ENCODE results near the gene PGS1.

PGS1 gene

DNA sequence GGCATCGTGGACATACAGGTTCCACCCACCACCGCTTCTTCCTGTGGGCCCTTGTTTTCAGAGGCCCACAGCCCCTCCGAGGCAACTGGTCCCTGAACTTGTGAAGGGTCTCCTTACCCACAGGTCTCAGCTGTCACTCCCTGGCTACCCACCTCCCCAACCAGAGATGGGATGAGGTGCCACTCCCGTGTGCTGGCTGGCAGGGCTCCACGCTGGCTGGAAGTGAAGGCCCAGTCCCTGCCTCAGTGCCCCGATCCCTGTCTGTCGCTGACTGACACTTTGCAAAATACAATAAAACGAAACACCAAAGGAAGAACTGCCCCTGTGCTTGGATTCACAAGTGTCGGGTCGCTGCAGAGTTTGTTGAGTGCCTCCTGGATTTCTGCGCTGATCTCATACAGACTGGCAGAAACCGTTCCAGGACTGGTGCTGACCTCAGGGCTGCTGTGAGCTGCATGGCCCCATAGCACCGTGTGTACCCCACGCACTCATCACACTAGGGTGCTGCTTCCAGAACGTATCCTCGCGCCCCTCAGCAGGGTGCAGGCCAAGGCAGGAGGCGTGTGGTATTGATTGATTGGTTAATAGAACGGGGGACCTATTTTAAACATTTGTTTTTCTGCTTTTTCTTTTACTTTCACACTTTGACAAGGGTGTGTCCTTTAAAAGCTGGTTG lies 57.0 kb downstream of the PGS1 start:
- Histone ChIP-seq H3K9ac (ENCODE audit: low read length) (no peak overlapping the region), H3K4me3 (ENCODE audit: low read depth in 1 of 2, low read length in 2 of 2) (no peak overlapping the region), H3K4me1 (ENCODE audit: insufficient read depth, low read length) (peaks cover 5% of the 10 kb centered on the region), H3K36me3 (ENCODE audit: insufficient read depth, low read length) (no peaks in the 10 kb centered on the region), H3K27me3 (ENCODE audit: control insufficient read depth in 1 of 2, insufficient read depth in 2 of 2, low read length in 2 of 2) (peaks cover 0 to 5% of the 10 kb centered on the region in 2 donors), H3K27ac (ENCODE audit: low read depth, low read length) (no peak overlapping the region), H3K9me3 (ENCODE audit: low read length) (no peaks in the 10 kb centered on the region)

- Histone ChIP-seq H3K9ac (ENCODE audit: low read length) (no peak overlapping the region), H3K27me3 (ENCODE audit: control insufficient read depth in 1 of 2, insufficient read depth in 2 of 2, low read length in 2 of 2) (peaks cover 0 to 5% of the 10 kb centered on the region in 2 donors), H3K27ac (ENCODE audit: low read depth, low read length) (no peak overlapping the region), H3K9me3 (ENCODE audit: low read length) (no peaks in the 10 kb centered on the region), H3K36me3 (ENCODE audit: insufficient read depth, low read length) (no peaks in the 10 kb centered on the region), H3K4me3 (ENCODE audit: low read depth in 1 of 2, low read length in 2 of 2) (no peak overlapping the region), H3K4me1 (ENCODE audit: insufficient read depth, low read length) (peaks cover 5% of the 10 kb centered on the region)
Measured at GRCh38 chr17:78437508-78438169, 59.2 kb downstream of the PGS1 start.

DNA sequence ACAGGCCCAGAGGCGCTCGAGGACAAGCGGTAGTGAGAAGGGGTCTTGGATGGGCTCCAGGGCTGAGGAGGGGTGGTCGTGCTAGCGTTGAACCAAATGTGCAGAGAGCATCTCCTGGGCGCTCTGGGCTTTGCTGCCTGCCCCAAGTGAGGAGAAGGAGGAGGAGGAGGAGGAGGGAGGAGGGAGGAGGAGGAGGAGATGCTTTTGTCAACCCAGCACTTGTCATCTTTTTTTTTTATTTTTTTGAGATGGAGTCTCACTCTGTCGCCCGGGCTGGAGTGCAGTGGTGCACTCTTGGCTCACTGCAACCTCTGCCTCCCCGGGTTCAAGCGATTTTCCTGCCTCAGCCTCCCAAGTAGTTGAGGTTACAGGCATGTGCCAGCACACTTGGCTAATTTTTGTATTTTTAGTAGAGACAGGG lies 59.8 kb downstream of the PGS1 start:
- no peak overlapping the region for H3K9ac ChIP-seq (ENCODE audit: low read length)
- no peaks in the 10 kb centered on the region for H3K4me1 ChIP-seq (ENCODE audit: insufficient read depth, low read length)
- no peak overlapping the region for H3K27ac ChIP-seq (ENCODE audit: low read depth, low read length)
- H3K27me3 ChIP-seq (ENCODE audit: control insufficient read depth in 1 of 2, insufficient read depth in 2 of 2, low read length in 2 of 2): peaks cover 0 to 5% of the 10 kb centered on the region in 2 donors
- H3K36me3 ChIP-seq (ENCODE audit: insufficient read depth, low read length): no peaks in the 10 kb centered on the region
- H3K9me3 ChIP-seq (ENCODE audit: low read length): no peaks in the 10 kb centered on the region
- H3K4me3 ChIP-seq (ENCODE audit: low read depth in 1 of 2, low read length in 2 of 2): no peak overlapping the region

- Histone ChIP-seq H3K9me3 (ENCODE audit: low read length) (no peaks in the 10 kb centered on the region), H3K4me1 (ENCODE audit: insufficient read depth, low read length) (no peaks in the 10 kb centered on the region), H3K4me3 (ENCODE audit: low read depth in 1 of 2, low read length in 2 of 2) (no peak overlapping the region), H3K27me3 (ENCODE audit: control insufficient read depth in 1 of 2, insufficient read depth in 2 of 2, low read length in 2 of 2) (peaks cover 0 to 5% of the 10 kb centered on the region in 2 donors), H3K36me3 (ENCODE audit: insufficient read depth, low read length) (no peaks in the 10 kb centered on the region), H3K27ac (ENCODE audit: low read depth, low read length) (no peak overlapping the region), H3K9ac (ENCODE audit: low read length) (no peak overlapping the region)
Measured at GRCh38 chr17:78438694-78439325, 60.4 kb downstream of the PGS1 start.

- Histone ChIP-seq H3K36me3 (ENCODE audit: insufficient read depth, low read length) (no peaks in the 10 kb centered on the region), H3K4me3 (ENCODE audit: low read depth in 1 of 2, low read length in 2 of 2) (no peak overlapping the region), H3K27me3 (ENCODE audit: control insufficient read depth in 1 of 2, insufficient read depth in 2 of 2, low read length in 2 of 2) (peaks cover 0 to 5% of the 10 kb centered on the region in 2 donors), H3K4me1 (ENCODE audit: insufficient read depth, low read length) (no peaks in the 10 kb centered on the region), H3K9me3 (ENCODE audit: low read length) (no peaks in the 10 kb centered on the region), H3K9ac (ENCODE audit: low read length) (no peak overlapping the region), H3K27ac (ENCODE audit: low read depth, low read length) (no peak overlapping the region)
Measured at GRCh38 chr17:78441271-78441971, 63.0 kb downstream of the PGS1 start.

DNA sequence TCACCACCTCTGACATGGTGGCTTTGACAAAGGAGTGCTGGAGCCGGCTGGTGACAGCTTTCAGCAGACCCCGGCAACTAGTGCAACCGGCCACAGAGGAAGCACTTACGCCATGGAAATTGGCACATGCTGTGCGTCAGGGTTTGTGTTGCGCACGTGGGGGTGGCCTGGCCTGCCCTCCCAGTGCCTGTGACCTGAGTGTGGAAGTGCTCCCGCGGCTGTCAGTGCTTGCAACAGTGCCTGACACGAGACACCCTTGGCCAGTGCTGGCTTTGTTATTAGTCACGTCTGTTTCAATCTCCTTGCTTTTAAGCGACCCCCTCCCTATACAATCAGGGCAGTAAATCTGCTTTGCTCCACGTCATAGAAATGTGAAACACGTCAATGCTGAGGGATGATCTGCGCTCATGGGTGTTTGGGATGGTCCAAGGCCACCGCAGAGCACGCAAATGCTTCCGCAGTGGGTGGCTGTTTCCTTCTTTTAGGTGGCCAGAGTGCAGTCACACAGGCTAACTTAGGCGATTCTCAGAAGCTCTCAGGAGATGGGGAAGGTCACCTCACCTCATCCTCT lies 64.3 kb downstream of the PGS1 start:
- no peak overlapping the region for H3K27ac ChIP-seq (ENCODE audit: low read depth, low read length)
- peaks cover 0 to 4% of the 10 kb centered on the region in 2 donors for H3K27me3 ChIP-seq (ENCODE audit: control insufficient read depth in 1 of 2, insufficient read depth in 2 of 2, low read length in 2 of 2)
- no peak overlapping the region for H3K4me3 ChIP-seq (ENCODE audit: low read depth in 1 of 2, low read length in 2 of 2)
- no peak overlapping the region for H3K9ac ChIP-seq (ENCODE audit: low read length)
- H3K36me3 ChIP-seq (ENCODE audit: insufficient read depth, low read length): no peaks in the 10 kb centered on the region
- H3K4me1 ChIP-seq (ENCODE audit: insufficient read depth, low read length): no peaks in the 10 kb centered on the region
- H3K9me3 ChIP-seq (ENCODE audit: low read length): no peaks in the 10 kb centered on the region

DNA sequence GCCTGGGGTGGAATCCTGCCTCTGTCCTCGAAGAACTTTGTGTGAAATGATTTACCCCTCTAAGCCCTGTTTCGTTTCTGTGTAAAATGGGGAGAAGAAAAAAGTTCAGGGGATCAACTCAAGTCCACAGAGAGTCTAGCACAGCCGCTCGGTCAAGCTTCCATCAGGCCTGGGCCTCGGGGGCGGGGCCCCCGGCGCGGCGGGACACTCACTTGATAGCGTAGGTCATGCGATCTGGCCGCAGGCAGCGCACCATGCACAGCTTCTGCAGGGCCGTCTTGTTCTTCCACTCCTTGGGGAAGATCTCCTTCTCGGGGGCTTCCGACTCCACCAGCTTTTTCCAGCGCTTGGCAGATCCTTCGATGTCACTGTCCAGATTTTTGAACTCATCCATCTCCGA lies 65.9 kb downstream of the PGS1 start:
- H3K4me3 ChIP-seq (ENCODE audit: low read depth in 1 of 2, low read length in 2 of 2): no peak overlapping the region
- no peaks in the 10 kb centered on the region for H3K4me1 ChIP-seq (ENCODE audit: insufficient read depth, low read length)
- no peak overlapping the region for H3K27ac ChIP-seq (ENCODE audit: low read depth, low read length)
- H3K9me3 ChIP-seq (ENCODE audit: low read length): no peaks in the 10 kb centered on the region
- H3K9ac ChIP-seq (ENCODE audit: low read length): no peak overlapping the region
- no peaks in the 10 kb centered on the region for H3K27me3 ChIP-seq (ENCODE audit: control insufficient read depth in 1 of 2, insufficient read depth in 2 of 2, low read length in 2 of 2)
- no peaks in the 10 kb centered on the region for H3K36me3 ChIP-seq (ENCODE audit: insufficient read depth, low read length)

- Histone ChIP-seq H3K27me3 (ENCODE audit: control insufficient read depth in 1 of 2, insufficient read depth in 2 of 2, low read length in 2 of 2) (no peaks in the 10 kb centered on the region), H3K4me1 (ENCODE audit: insufficient read depth, low read length) (no peaks in the 10 kb centered on the region), H3K27ac (ENCODE audit: low read depth, low read length) (no peak overlapping the region), H3K9ac (ENCODE audit: low read length) (no peak overlapping the region), H3K36me3 (ENCODE audit: insufficient read depth, low read length) (no peaks in the 10 kb centered on the region), H3K9me3 (ENCODE audit: low read length) (no peaks in the 10 kb centered on the region), H3K4me3 (ENCODE audit: low read depth in 1 of 2, low read length in 2 of 2) (no peak overlapping the region)
Measured at GRCh38 chr17:78446833-78447232, 68.4 kb downstream of the PGS1 start.

DNA sequence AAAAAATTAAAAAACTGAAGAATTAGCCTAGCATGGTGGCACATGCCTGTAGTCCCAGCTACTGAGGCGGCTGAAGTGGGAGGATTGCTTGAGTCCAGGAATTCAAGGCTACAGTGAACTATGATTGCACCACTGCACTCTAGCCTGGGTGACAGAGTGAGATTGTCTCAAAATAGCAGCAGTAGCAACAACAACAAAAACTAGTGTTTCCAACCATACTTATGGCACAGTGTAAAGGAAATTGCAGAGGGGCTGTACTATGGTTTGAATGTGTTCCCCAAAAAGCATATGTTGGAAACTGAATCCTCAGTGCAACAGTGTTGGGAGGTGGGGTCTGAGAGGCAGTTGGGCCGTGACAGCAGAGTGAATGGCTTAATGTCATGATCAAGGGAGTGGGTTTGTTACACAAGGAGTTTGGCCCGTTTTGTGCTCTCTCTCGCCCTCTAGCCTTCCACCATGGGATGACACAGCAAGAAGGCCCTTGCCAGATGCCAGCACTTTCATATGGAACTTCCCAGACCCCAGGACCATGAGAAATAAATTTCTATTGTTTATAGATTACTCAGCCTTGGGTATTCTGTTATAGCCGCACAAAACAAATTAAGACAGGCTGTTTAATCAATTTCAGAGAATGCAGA lies 70.0 kb downstream of the PGS1 start:
- Histone ChIP-seq H3K27me3 (ENCODE audit: control insufficient read depth in 1 of 2, insufficient read depth in 2 of 2, low read length in 2 of 2) (no peaks in the 10 kb centered on the region), H3K9ac (ENCODE audit: low read length) (no peak overlapping the region), H3K4me1 (ENCODE audit: insufficient read depth, low read length) (no peaks in the 10 kb centered on the region), H3K27ac (ENCODE audit: low read depth, low read length) (no peak overlapping the region), H3K4me3 (ENCODE audit: low read depth in 1 of 2, low read length in 2 of 2) (no peak overlapping the region), H3K36me3 (ENCODE audit: insufficient read depth, low read length) (no peaks in the 10 kb centered on the region), H3K9me3 (ENCODE audit: low read length) (no peaks in the 10 kb centered on the region)

DNA sequence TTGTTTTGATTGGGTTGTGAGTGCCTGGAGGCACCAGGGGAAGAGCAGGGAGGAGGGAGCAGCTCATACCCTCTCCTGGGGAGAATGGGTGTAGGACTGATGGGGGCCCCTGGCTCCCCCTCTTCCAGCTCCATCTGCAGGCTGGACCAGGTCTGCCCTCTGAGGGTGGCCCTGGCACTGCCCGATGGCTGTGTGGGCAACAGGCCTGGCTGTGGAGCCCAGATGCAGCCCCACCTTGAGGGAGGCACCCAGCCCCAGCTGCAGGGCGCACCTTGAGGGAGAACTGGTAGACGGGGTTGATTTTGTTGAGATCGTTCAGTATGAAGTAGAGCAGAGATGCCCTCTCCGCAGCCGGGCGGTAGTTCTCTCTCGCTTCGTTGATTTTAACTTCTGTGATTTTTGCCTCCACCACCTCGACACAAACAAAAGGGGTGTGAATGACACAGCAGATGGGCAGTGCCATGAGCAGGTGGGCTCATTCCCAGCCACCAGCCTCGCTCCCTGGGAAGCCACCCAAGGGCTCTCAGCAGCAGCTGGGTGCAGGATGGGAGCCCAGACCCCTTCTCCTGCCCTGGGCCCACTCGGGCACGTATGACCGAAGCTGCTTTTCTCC lies 71.6 kb downstream of the PGS1 start:
- H3K27me3 ChIP-seq (ENCODE audit: control insufficient read depth in 1 of 2, insufficient read depth in 2 of 2, low read length in 2 of 2): no peaks in the 10 kb centered on the region
- no peaks in the 10 kb centered on the region for H3K36me3 ChIP-seq (ENCODE audit: insufficient read depth, low read length)
- H3K9me3 ChIP-seq (ENCODE audit: low read length): no peaks in the 10 kb centered on the region
- no peaks in the 10 kb centered on the region for H3K4me1 ChIP-seq (ENCODE audit: insufficient read depth, low read length)
- no peak overlapping the region for H3K27ac ChIP-seq (ENCODE audit: low read depth, low read length)
- H3K4me3 ChIP-seq (ENCODE audit: low read depth in 1 of 2, low read length in 2 of 2): no peak overlapping the region
- H3K9ac ChIP-seq (ENCODE audit: low read length): no peak overlapping the region
